ENCODE data around the gene ADRA1B.

DNA sequence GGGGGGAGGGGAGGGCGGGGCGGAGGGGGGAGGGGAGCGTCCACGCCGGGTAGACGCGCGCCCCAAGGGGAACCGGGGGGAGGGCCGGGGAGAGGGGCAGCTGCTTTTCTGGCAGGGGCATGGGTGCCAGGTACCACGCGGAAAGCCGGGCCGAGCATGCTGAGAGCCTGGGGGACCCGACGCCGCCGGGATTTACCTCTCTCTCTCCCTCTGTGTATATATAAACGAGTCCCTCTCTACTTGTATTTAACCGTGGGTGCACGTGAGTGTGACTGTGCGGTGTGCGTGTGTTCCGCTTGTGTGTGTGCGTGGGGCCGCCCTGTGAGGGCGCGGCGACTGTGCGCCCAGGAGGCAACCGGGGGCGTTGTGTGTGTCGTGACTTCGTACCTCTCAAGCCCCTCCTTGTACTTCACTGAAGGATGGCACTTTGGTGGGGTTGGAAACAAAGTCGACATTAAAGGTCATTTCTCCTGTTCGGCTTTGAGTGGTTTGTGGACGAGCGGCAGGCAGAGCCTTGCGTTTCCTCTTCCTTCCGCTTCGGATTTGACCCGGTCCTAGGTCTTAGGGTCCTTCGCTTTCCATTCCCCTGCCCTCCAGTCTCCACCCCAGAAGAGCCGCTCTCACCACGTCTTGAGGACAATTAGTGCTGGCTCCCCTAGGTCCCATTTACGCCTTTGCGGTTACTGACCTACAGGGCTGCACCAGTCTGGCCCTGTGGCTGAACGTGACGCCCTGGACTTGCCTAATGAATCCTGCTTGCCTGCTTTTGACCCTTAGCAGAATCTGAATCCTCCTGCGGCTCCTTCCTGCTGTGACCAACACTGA lies 56.5 kb downstream of the ADRA1B start:
- no peak for TF ChIP-seq POLR2A (IDR thresholded peaks at IDR 0.05; ENCODE audit: low read length)
- TF ChIP-seq GATA1 (IDR thresholded peaks at IDR 0.05; ENCODE audit: low read depth, low read length), result no peak
